Fibroblast of the aortic adventitia (primary cell): ENCODE measurements around the gene CUX1. TPM values are rescaled to one million over a fixed set of nuclear protein-coding genes. Genes with fewer than 3 reads are reported as not detected.

ENCODE experiments used
- DNase-seq: peaks from one replicate; pipeline ENCODE4 v3.0.0-alpha.2; 2010; ENCODE audit warnings: low read depth
- H3K4me3 ChIP-seq: 2 replicates; pipeline ENCODE4 v1.5.1; 2011; ENCODE audit warnings: low read depth, mild to moderate bottlenecking, control low read depth, low read length, moderate library complexity
- total RNA-seq: library from RNA; depleted of rRNA; stranded (reverse); fragments of >200 nt; gene quantifications from 2 replicates; pipeline ENCODE4 v1.2.3, GENCODE V29; 2012; ENCODE audit warnings: low replicate concordance
- TF ChIP-seq, protein P1 (sequence below): IDR thresholded peaks from 2 replicates; pipeline ENCODE4 v1.5.1; 2011; ENCODE audit warnings: mild to moderate bottlenecking, low read length, control low read depth, inconsistent platforms; ENCODE audit not compliant: insufficient read depth

The CUX1 gene
- total RNA-seq, 1 donor: 44.2 TPM

DNA sequence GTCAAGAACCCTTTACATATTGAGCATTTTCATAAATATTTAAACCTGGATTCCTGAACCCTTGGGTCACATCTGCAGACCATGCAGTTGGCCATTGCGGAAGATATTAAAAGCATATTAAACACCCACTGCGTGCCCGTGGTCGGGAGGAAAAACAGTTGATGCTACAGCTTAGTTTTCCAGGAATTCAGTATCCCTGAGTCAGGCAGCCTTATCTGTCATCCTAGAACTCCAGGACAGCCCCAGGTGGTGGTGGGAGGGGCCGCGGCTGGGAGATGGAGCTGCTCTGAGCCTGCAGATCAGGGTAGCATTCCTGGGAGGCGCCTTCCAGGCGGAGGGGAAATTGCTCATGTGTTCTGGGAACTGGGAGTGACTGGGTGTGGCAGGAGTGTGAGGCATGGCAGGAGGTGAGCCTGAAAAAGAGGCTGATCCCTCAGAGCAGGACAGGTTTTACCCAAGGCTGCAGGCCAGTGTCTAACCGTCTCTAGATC is 246.3 kb downstream of the CUX1 start:
- no peak overlapping the region for H3K4me3 ChIP-seq
- TF ChIP-seq, protein P1, sequence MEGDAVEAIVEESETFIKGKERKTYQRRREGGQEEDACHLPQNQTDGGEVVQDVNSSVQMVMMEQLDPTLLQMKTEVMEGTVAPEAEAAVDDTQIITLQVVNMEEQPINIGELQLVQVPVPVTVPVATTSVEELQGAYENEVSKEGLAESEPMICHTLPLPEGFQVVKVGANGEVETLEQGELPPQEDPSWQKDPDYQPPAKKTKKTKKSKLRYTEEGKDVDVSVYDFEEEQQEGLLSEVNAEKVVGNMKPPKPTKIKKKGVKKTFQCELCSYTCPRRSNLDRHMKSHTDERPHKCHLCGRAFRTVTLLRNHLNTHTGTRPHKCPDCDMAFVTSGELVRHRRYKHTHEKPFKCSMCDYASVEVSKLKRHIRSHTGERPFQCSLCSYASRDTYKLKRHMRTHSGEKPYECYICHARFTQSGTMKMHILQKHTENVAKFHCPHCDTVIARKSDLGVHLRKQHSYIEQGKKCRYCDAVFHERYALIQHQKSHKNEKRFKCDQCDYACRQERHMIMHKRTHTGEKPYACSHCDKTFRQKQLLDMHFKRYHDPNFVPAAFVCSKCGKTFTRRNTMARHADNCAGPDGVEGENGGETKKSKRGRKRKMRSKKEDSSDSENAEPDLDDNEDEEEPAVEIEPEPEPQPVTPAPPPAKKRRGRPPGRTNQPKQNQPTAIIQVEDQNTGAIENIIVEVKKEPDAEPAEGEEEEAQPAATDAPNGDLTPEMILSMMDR: no peak
- peak; percentile 47 for DNase-seq

DNA sequence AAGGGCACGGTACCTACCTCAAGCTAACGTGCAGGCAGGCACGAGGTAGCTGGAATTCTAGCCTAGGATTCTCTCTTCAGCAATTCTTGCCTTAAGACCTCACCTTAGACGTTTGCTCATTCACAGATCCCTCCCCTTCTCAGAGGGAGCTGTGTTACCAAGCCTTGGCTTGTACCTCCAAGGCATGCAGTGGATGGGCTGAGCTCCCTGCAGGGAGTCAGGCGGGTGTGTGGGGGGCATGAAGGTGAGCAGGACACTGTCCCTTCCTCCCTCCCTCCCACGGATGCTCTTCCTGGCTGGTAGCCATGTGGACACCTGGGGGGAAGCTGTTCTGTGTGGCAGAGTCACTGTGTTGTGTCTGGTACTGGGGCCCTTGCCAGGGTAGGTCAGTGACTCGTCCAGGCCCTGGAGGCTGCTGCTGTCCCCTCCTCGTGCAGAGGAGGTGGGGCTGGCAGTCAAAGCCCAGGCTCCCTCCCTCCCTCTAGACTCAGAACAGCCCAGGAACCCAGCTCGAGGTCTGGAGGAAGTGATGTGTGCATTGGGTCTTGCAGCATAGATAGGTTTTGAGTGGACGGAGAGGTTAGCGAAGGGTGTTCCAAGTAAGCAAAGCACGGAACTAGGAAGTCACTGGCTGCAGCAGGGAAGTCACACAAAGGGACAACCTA is 247.1 kb downstream of the CUX1 start:
- DNase-seq: no peak
- TF ChIP-seq, protein P1: no peak
- H3K4me3 ChIP-seq: no peak overlapping the region

DNA sequence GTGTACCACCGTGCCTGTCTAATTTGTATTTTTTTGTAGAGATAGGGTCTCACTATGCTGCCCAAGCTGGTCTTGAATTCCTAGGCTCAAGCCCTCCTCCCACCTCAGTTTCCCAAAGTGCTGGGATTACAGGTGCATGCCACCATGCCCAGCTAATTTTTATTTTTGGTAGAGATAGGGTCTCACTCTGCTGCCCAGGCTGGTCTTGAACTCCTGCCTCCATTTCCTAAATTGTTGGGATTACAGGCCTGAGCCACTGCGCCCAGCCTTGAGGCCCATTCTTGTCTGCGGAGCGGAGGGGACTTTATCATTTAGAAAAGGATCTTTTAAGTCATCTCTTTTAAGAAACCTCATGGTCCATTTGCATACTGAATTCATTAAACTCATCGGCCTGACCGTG is 247.8 kb downstream of the CUX1 start:
- DNase-seq: no peak
- TF ChIP-seq, protein P1: no peak
- no peak overlapping the region for H3K4me3 ChIP-seq

DNA sequence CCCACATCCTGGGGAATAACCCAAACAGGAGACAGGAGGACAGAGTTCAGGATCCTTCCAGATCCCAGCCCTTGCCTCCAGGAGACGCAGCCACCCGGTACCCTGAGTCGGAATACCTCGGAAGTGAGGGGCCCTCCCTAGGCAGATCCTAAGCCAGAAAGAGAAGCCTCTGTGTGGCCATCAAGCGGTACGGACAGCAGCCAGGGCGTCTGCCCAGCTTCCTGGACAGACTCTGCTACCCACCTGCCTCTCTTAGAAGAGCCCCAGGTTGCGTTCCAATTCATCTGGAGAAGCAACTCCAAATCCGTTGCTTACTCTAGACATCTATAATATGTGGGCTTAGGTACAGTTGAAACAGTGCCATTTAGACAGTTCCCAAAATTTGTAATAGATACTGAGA is 249.1 kb downstream of the CUX1 start:
- DNase-seq: no peak
- no peak overlapping the region for H3K4me3 ChIP-seq
- TF ChIP-seq, protein P1: no peak

DNA sequence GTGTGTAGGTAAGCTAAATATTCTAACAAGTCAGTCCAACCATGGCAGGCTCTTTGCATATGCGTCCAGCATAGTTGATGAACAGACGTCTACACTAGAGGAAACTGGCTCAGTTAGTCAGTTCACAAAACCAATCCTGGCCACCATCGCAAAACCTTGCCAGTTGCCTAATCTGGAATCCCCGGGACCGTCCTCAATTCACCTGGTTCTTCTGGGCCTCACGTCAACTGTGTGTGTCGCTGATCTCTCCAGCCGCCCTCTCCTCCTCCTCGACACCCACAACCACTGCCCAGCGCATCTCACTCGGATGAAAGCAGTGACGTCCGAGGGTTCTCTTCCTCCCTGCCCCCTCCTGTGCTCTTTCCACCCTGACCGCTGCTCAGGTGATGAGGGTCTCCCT is 251.4 kb downstream of the CUX1 start:
- TF ChIP-seq, protein P1: no peak
- no peak overlapping the region for H3K4me3 ChIP-seq
- DNase-seq: no peak

DNA sequence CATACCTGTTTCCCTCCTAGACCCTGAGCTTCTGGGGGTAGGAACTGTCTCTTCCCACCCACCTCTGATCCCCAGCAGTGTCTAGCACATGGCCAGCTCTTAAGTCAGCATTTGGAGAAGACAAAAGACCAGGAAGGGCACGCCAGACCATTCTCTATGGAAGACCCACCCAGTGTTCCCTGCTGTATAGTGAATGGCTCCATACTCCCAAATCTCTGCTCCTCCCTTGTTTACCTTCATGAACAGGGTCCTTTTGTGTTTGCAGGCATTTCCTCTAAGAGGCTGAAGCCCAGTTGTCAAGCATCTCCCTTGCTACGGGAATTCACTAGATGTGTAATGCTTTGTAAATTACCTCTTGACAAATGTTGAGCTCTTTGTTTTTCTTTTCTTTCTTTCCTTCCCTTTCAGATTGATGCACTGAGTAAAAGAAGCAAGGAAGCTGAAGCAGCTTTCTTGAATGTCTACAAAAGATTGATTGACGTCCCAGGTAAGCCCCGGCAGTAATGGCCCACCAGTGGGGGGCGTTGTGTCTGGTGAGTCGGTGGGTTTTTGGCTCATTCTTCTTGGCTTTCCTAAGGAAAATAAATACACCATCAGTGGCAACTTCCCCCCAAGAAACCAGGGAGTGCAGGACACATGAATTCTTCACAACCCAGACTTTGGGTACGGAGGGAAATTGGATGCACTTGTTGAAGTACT is 252.7 kb downstream of the CUX1 start:
- no peak overlapping the region for H3K4me3 ChIP-seq
- TF ChIP-seq, protein P1: no peak
- no peak for DNase-seq
